ENCODE data around the gene COG7.

GRCh38 chr16:23482778-23483177 lies 29.8 kb upstream of the COG7 start:
- TF ChIP-seq POLR2A (IDR thresholded peaks at IDR 0.05) (no peak), CTCF (IDR thresholded peaks at IDR 0.05) (no peak), EP300 (IDR thresholded peaks at IDR 0.05) (no peak)

All from ovary (tissue), 3 donors.